HG03060 (cell line): ENCODE measurements around the gene HHIP.

Experiments used
- ATAC-seq: cut with Tn5 transposase; IDR thresholded peaks from one replicate; pipeline ENCODE4 v1.9.1; 2021; ENCODE audit warnings: low read depth, moderate number of reproducible peaks; ENCODE audit not compliant: unreplicated experiment

The HHIP gene

DNA sequence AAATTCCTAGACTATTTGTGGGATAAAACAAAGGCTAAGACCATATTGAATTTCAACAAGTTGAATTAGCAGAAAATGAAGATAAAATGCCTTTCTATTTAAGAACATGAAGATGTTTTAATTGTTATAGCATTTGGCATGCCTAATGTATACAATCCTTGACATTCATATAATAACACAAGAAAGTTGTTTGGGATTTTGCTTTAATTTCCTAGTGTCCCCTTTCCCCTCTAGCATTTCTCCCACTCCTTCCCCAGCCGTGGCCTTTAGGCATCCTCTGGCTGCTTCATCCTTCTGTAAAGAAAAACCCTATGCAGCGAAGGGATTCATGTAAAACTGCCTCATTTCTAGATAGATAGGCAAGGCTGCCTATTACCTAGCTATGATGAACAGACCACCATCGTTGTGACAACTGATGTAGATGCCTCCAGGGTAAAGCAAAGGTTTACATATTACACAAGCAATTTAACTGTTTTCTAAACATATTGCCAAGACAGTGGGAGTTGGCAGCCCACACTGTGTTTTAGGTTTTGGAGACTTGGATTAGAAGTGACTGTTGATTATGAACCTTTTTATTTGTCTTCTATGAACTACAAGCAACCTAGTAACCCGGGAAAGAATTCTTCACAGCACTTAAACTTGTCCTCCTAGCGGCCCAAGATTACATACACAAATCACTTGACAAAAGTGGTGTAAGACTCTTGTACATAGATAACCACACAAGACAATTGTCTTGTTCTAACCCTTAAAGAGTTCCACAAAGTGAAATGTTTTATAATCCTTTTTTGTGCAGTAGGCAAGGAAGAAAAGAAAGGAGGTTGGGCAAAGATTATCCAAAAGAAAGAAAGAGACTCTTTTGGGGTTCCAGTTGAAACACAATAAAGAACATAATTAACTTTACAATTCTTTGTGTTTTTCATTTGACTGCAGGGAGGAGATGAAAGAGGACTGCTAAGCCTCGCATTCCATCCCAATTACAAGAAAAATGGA, 59.9 kb downstream of the HHIP start:
- ATAC-seq, result no peak

DNA sequence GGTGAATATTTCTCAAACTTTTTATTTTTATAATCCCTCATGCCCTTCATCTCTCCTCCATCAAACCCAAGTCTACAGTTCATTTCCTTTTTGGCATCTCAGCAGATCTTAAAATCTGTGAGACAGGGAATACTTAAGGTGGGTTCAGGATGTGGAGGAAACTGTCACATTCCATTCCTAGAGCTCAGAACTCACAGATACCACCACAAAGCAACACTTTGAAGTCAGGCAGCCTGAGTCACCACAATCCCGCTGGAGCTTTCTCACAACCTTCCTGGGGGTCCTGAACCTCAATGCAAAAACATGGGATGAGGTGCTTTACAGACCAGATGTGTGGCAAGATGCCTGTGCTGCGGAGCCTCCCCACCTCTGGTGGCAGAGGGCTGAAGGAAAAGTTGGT, 63.2 kb downstream of the HHIP start:
- ATAC-seq, result no peak

DNA sequence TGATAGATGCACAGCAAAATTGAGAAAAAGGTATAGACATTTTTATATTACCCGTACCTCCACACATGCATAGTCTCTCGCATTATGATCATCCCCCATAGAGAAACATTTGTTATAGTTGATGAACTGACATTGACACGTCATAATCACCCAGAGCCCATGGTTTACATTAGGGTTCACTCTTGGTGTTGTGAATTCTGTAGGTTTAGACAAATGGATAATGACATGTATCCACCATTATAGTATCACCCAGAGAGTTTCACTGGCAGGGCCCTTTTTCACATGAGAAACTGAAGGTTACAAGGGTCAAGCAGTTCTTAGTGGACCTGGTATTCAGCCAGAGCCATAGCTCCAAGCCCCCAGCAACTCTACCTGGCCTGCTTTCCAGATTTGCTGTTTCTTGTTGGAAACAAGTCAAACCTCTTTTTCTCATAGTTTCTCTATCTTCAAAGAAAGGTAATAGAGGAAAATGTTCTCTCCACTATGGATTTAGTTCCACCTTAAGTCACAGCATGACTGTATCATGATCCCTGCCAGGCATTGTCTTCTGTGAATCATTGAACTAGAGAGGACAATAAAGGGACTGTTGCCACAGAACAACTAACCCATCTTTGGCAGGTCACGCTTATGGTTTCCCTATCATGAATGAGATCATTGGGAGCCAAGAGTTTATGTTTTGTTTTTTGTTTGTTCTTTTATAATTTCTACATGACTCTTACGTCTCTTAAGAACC, 64.0 kb downstream of the HHIP start:
- no peak for ATAC-seq

DNA sequence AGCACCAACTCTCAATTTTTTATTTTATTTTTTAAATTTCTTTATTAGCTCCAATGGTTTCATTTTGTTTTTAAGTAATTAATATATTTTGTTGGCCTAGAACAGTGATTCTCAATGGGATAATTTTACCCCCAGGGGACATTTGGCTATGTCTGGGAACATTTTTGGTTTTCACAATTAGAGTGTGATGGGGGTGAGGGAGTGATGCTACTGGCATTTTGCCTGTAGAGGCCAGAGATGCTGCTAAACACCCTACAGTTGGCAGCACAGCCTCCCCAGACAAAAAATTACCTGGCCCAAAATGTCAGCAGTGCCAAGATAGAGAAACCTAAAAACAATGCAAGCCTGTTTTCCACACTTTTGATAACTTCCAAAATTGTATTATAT, 64.6 kb downstream of the HHIP start:
- ATAC-seq, result no peak

DNA sequence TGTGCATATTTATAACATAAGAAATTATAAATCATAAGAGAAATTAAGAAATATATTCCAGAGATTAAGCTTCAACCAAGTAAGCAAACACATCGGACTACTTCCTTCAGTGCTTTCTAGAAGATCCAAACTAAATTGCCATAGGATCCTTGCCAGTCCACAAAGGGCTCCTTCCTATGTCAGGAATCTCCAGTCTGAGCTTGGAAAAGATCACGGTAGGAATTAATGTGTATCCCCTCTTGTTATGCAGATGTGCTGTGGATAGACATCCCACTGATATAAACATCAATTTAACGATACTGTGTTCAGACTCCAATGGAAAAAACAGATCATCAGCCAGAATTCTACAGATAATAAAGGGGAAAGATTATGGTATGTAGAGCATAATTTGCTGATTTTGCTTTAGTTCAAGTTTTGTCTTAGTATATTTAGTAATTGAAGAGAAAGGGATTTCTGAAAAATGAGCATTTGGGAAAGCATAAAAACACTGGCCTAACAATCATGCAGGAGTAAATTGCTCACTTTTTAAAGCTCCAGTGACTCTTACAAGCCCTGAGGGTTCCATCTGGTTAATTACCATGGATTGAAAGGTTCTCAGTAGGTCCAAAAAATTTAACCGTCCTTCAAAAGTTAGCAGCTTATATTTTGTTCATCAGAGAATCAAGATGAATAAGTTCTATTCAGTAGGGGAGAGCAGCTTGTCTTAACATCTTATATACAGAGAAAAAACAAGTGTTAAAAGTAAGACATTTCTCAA, 65.9 kb downstream of the HHIP start:
- no peak for ATAC-seq

DNA sequence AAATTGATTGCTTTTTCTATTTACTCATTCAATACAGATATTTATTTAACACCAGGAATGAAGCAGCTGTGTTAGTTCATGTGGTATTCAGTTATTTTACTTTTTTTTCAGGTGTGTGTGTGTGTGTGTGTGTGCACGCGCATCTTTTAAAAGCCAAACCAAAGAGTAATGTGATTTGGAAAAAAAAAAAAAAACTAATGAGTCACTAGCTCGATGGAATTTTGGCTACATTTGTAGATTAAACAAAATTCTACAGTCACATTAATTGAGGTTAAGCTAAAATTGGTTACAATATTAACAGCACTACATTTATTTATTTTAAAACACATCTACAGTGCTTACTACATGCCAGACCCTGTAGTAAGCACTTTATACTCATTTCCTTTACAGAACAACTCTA, 66.8 kb downstream of the HHIP start:
- ATAC-seq, result no peak

DNA sequence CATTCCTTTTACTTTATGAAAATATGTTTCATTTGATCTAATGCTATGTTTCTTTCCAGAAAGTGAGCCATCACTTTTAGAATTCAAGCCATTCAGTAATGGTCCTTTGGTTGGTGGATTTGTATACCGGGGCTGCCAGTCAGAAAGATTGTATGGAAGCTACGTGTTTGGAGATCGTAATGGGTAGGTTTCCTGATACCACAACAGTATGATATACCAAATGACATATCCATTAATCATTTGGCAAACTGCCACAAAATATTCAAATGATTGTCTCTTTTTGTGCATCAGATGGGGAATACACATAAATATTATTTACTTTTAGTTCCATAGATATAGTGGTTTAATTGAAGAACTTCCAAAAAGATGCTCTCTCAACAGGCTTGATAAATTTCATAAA, 68.2 kb downstream of the HHIP start:
- no peak for ATAC-seq

DNA sequence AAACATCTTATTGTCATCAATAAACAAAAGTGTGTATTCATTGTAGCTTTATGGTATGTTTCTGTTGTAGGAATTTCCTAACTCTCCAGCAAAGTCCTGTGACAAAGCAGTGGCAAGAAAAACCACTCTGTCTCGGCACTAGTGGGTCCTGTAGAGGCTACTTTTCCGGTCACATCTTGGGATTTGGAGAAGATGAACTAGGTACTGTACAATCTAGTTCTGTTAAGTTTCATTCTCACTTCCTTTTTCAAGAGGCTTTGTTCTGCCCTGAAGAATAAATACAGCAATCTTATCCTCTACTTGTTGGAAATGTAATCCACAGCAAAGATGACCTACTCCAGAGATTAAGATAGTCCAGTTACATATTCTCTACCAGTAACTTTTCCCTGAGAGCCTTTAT, 69.3 kb downstream of the HHIP start:
- ATAC-seq, result no peak

DNA sequence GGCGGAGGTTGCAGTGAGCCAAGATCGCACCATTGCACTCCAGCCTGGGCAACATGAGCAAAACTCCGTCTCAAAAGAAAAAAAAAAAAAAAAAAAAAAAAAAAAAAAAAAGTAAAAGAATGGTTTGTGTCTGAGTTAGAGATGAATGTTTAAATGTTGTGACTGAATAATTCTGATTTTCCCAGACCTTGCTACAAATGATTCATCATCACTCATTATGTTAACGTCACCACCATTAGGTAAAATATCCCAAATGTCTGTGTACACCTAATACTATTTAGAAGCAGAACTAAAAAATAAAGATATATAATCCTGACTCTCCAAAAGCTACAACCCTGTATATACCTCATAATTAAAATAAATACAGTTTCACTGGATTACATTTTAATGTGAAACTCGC, 70.8 kb downstream of the HHIP start:
- no peak for ATAC-seq

DNA sequence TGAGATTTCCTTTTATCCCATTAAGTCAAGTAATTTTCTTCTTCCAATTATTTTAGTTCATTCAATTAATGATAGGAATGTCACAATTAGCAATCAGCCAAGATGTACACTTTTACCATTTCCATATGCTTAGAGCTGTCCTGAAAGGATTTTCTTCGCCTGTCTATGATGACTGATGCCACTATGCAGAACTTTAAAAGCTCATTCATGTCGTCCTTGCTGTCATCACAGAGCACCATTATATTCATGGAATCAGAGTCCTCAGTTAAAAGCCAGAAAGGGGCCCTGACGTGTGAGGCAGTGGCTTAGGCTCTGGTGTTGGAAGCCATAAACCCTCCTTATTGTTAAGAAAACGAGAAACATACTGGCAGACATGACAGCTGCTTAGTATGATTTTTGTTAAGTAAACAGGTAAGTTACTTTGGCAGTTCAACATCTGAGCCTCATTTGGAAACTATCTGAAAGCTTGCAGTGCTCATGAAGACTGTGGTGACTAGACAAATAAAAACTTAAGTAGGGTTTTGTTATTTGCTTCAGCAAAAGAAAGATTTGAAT, 73.1 kb downstream of the HHIP start:
- ATAC-seq, result no peak

DNA sequence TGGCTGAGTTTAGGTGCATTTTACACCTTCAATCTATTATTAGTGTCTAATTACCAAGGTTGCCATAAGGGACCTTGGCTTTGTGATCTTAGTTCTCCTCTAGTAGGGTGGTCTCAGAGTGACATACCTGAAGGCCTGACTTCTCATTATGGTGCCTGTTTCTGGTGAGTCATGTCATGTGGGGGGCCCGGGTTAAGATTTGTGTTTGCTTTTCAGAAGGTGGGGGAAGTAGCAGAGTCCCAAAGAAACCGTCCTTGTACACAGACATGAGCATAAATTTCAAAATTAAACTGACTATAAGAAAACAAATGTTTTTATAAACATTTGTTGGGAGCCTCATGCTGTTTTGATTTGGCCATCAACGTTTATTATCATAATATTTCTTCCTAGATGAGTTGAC, 74.5 kb downstream of the HHIP start:
- ATAC-seq, result no peak

DNA sequence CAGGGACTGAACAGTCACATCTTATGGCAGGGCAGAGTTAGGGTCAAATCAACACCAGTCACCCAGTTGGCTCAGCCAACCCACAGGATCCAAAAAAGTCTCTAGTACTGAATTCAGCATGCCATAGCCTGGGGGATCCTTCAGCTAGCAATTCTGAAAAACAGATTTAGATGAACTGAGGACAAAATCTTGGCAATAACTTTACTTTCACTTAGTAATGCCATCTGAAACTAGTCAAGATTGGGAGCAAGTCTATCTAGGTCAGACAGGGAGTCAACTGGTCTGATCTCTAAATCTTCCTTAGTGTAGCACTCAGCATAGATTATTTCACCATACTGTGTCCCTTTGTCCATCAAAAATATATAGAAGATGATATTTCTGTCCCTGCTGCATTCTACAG, 76.0 kb downstream of the HHIP start:
- no peak for ATAC-seq

DNA sequence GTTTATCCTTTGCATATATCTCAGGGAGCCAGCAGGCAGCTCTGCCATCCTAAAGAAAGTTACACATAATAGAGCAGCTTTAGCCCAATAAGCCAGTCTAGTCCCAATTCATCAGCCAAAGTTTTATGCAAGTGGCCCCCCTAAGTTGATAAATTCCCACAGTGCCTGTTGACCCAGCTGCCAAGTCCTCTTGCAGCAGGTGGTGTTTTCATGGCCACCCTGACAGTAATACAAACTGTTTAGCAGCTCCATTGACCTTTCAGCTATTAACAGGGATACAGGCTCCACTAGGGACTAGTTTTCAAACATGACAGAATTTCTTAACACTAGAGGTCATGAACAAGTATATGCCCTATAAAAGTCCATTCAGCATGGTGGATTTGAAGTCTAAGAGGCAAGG, 77.5 kb downstream of the HHIP start:
- no peak for ATAC-seq

DNA sequence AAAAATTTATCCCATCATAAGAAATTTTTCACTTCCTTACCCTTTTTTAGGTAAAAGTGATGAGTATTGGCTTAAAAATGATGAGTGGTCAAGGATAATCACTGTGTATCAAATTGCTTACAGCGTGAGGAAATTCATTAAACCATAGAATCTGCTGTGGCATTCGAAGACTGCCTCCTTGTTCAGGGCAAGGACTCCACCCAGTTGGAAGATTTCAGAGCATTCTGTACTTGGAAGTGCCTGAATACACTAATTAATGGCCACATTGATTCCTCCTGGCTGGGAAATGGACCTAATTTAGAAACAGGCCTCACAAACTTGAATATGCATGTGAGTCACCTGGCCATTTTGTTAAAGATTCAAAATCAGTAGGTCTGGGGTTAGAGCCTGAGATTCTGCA, 83.2 kb downstream of the HHIP start:
- ATAC-seq, result no peak

DNA sequence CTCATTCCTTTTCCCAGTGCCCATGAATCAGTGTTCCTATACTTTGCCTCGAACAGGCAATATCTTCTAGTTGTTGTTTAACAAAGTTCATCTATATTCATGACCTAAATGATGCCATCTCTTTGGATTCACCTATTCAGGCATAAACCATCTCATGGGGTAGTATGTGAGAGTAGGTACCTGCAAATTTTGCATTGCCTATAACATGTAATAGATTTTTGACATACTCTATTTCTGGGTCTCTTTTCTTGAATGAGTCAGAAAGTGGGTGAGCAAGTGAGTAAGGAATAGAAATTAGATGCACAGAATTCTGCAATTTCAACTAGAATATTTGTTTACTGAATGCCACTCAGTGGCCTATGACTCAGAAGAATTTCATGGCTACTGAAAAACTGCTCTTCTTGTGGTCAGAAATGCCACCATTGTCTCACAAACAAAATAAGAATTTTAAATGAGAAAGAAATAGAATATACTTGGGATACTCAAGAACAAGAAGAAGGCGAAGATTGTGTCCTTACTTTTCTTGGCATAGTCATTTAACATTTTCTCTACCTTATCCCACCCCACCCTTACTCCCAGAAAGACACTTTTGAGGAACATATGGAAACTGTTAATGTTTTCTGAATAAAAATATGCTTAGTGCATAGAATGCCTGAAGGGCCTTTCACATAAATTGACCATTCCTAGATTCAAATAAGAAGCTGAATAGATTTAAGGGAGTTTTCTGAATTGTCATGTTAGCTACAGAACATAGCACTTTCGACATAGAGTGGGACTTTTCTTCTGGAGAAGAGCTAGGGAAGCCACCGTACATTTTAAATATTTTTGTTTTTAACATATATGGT, 86.8 kb downstream of the HHIP start:
- no peak for ATAC-seq

DNA sequence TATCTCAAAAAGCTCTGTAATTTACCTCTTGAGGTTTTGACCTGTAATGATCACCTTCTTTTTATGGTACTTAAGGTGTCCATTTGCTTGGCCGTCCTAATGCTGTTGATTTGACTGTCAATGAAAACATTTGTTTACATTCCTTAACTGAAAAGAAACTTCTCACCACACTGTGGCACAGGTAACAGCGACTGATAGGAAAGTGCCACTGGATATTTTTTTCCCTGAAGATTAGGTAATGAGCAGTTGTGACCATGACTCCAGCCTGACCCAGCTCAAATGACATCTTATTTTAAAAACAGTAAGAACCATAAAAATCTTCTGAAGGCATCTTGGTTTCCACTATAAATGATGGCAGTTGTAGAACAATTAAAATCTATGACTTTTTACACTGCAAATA, 87.6 kb downstream of the HHIP start:
- ATAC-seq, result no peak

DNA sequence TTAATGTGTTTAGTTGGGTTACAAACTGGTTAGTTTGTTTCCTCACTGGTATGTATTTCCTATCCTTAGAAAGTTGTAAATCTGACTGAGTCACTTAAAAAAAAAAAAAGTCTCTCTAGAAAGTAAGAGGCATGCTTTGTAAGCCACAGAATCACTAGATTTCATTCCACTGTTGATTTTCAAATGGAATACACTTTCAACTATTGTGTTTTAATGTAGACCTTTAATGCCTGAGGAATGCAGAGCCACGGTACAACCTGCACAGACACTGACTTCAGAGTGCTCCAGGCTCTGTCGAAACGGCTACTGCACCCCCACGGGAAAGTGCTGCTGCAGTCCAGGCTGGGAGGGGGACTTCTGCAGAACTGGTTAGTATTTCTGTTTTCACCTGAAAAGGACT, 88.6 kb downstream of the HHIP start:
- ATAC-seq, result no peak

DNA sequence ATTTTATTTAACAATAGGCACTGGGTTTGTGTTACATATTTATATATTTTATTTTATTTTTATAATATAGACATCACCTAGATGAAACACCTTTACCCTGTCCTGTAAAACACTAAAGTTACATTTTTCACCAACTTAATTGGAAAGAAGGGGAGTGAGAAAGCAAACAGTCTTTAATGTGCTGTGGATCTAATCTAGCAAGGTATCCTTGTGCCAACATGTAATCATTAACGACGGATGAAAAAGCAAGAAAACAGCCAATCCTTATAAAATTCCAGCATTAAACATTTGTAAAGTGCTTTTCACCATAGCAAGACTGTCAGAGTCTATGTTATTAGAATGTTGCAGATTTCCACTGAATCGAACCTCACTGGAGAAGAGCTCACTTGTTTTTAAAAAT, 92.7 kb downstream of the HHIP start:
- ATAC-seq, result no peak

DNA sequence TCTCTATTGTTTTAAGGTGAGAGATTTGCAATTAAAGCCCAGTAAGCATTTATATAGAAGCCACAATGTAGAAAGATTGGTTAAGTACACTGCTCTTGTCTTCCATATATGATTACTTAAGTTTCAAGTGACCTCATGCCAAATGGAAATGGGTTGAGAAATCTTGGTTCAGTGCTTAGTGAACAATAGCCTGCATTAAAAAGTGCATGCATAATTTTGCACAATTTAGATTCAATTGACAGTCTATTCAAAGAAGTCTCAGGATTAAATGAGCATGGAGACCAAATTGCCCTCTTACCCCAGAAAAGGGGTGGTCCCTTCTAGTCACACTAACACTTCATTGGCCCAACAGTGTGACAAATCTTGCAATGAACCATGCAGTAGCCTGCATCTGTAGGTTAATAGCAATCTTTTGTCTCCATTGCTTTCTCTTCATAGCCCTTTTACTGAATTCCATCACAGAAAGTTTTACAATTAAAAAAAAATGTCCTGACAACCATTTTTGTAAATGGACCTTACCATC, 93.6 kb downstream of the HHIP start:
- ATAC-seq, result no peak

DNA sequence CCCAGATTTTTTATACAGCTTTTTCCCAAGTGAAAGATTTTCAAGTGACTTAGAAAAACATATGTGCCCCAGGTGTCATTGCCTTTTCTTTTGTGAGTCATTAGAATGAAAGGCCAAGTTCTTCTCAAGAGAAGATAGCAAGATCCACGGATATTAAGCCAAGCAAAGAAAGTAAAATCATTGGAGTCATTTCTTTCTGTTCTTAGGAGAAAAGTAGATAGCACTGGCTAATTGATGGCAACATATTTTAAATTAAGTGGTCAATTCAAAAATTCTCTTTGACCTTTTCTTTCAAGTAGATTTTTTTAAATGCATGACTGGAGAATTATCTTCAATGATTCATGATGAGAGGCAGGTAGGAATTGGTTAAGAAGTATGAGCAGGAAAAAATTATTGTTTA, 94.4 kb downstream of the HHIP start:
- no peak for ATAC-seq
